ENCODE data around the gene NGEF.

DNA sequence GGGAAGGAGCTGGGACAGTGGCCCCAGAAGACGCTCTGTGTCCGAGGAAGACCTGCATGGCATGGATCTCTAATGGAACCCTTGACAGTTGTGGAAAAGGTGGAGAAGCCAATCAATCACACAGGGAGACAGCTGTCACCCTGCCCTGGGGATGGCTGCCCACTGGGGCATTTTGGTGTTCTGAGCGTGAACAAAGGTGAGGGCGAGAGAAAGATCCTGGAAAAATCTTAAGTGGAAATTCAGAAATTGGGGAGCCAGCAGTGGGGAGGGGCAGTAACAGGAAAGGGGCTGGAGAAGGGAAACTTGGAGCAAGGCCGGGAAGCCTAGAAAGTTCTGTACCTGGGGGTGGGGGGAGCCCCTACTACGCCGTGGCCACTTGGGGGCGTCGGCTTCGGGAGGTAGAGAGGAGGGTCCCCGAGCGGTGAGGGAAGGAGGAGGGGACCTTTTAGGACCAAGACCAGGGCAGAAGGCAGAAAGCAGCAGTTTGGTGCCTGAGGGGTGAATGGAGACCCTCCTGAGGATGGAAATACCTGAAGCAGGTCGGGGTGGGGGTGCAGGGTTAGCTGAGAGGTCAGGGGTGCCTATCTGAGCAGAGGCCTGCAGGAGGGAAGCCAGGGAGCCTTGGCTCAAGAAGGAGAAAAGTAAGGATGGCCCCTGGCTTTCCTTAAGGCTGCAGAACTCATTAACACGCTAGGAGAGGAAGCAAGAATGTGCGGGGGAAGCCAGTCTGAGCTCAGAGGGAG lies 30.0 kb downstream of the NGEF start:
- TF ChIP-seq POLR2A (IDR thresholded peaks at IDR 0.05) = no peak
- TF ChIP-seq, protein P1, sequence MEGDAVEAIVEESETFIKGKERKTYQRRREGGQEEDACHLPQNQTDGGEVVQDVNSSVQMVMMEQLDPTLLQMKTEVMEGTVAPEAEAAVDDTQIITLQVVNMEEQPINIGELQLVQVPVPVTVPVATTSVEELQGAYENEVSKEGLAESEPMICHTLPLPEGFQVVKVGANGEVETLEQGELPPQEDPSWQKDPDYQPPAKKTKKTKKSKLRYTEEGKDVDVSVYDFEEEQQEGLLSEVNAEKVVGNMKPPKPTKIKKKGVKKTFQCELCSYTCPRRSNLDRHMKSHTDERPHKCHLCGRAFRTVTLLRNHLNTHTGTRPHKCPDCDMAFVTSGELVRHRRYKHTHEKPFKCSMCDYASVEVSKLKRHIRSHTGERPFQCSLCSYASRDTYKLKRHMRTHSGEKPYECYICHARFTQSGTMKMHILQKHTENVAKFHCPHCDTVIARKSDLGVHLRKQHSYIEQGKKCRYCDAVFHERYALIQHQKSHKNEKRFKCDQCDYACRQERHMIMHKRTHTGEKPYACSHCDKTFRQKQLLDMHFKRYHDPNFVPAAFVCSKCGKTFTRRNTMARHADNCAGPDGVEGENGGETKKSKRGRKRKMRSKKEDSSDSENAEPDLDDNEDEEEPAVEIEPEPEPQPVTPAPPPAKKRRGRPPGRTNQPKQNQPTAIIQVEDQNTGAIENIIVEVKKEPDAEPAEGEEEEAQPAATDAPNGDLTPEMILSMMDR (IDR thresholded peaks at IDR 0.05) = no peak

Measured in transverse colon (tissue), 3 donors.